Kasumi-1 (cell line): ENCODE measurements around the gene PDCD2.
A peak's percentile ranks its signal among the peaks of the same experiment; 100 is the strongest.
"Not testable (repeated sequence)": the region's sequence is repeated elsewhere in the genome, so short reads cannot be mapped to it uniquely, and the experiment has no call there.

Source experiments
- DNase-seq, 2 experiments: peaks; one replicate each; lab custom pipeline; 2025; lab: John Stamatoyannopoulos, UW

PDCD2 gene

GRCh38 chr6:170584181-170584953, at the start of gene PDCD2:
PDCD2 (minus strand) TSS chr6:170584637; CDS start chr6:170584581, 56 bp downstream.
- peak; percentile 96 to 98 for DNase-seq

- DNase-seq, result not testable (repeated sequence)
Measured at GRCh38 chr6:170616020-170616554, 31.6 kb upstream of the PDCD2 start.

GRCh38 chr6:170612256-170612804, 27.9 kb upstream of the PDCD2 start:
- DNase-seq, result not testable (repeated sequence)

- DNase-seq, result peak in 1 of 2 experiments; percentile 3
Measured at GRCh38 chr6:170609225-170609624, 24.8 kb upstream of the PDCD2 start.

- no peak for DNase-seq
Measured at GRCh38 chr6:170605574-170606259, 21.3 kb upstream of the PDCD2 start.

- no peak for DNase-seq
Measured at GRCh38 chr6:170597278-170597677, 12.8 kb upstream of the PDCD2 start.

GRCh38 chr6:170596426-170596825, 12.0 kb upstream of the PDCD2 start:
- DNase-seq, result no peak

- DNase-seq, result no peak
Measured at GRCh38 chr6:170590725-170591124, 6.3 kb upstream of the PDCD2 start.

- no peak for DNase-seq
Measured at GRCh38 chr6:170584954-170585498, 589 bp upstream of the PDCD2 start.

GRCh38 chr6:170583756-170584180, 669 bp downstream of the PDCD2 start:
- peak in 1 of 2 experiments; percentile 29 for DNase-seq

- no peak for DNase-seq
Measured at GRCh38 chr6:170578909-170579308, 5.5 kb downstream of the PDCD2 start.

- DNase-seq, result peak in 1 of 2 experiments; percentile 47
Measured at GRCh38 chr6:170575250-170575649, 9.2 kb downstream of the PDCD2 start.

GRCh38 chr6:170572704-170573466, 11.6 kb downstream of the PDCD2 start:
- no peak for DNase-seq

- no peak for DNase-seq
Measured at GRCh38 chr6:170564936-170565530, 19.4 kb downstream of the PDCD2 start.

- DNase-seq, result no peak
Measured at GRCh38 chr6:170561555-170561954, 22.9 kb downstream of the PDCD2 start.

- DNase-seq, result no peak
Measured at GRCh38 chr6:170555305-170555704, 29.1 kb downstream of the PDCD2 start.

GRCh38 chr6:170554796-170555137, 29.7 kb downstream of the PDCD2 start:
- no peak for DNase-seq

GRCh38 chr6:170554013-170554795, 30.2 kb downstream of the PDCD2 start, which contains the start of gene TBP:
TBP (plus strand) TSS chr6:170554369; CDS start chr6:170557030, 2,661 bp downstream.
- peak; percentile 98 for DNase-seq

- DNase-seq, result peak; percentile 76 to 81
Measured at GRCh38 chr6:170553534-170554012, 30.9 kb downstream of the PDCD2 start.
